Erythroblast (primary cell): Measurements from ENCODE around the gene DYNLT2.

Experiments used
- GATA1 ChIP-seq: IDR thresholded peaks from 2 replicates; pipeline ENCODE4 v1.6.1; 2011; ENCODE audit warnings: low read depth, mild to moderate bottlenecking, control low read depth, low read length, moderate library complexity
- POLR2A ChIP-seq: IDR thresholded peaks from 2 replicates; pipeline ENCODE4 v1.6.1; 2011; ENCODE audit warnings: mild to moderate bottlenecking, low read length

- TF ChIP-seq POLR2A (no peak), GATA1 (no peak)
Observed at GRCh38 chr6:169782966-169783365, 31.6 kb upstream of the DYNLT2 start.
